Measurements from ENCODE around the gene PDZD2. TPM values are rescaled to one million over a fixed set of nuclear protein-coding genes. Genes with fewer than 3 reads are reported as not detected.

Gene PDZD2
- total RNA-seq, 1 donor from 2014 or later = 0.65 TPM

GRCh38 chr5:31886206-31886605 lies 247.3 kb downstream of the PDZD2 start:
- Mint-ChIP-seq H3K27ac (ENCODE audit: unreplicated experiment) (no peak overlapping the region), H3K9me3 (no peaks in the 10 kb centered on the region), H3K4me3 (no peak overlapping the region), H3K36me3 (ENCODE audit: low read depth) (no peaks in the 10 kb centered on the region), H3K4me1 (peaks cover 32% of the 10 kb centered on the region), H3K27me3 (ENCODE audit: low read depth) (peaks cover 6% of the 10 kb centered on the region)
- TF ChIP-seq, protein P1, sequence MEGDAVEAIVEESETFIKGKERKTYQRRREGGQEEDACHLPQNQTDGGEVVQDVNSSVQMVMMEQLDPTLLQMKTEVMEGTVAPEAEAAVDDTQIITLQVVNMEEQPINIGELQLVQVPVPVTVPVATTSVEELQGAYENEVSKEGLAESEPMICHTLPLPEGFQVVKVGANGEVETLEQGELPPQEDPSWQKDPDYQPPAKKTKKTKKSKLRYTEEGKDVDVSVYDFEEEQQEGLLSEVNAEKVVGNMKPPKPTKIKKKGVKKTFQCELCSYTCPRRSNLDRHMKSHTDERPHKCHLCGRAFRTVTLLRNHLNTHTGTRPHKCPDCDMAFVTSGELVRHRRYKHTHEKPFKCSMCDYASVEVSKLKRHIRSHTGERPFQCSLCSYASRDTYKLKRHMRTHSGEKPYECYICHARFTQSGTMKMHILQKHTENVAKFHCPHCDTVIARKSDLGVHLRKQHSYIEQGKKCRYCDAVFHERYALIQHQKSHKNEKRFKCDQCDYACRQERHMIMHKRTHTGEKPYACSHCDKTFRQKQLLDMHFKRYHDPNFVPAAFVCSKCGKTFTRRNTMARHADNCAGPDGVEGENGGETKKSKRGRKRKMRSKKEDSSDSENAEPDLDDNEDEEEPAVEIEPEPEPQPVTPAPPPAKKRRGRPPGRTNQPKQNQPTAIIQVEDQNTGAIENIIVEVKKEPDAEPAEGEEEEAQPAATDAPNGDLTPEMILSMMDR (conservative IDR thresholded peaks at IDR 0.05) = no peak
- DNase-seq (ENCODE audit: low read depth, low spot score) = no peak

GRCh38 chr5:31887556-31887955 lies 248.6 kb downstream of the PDZD2 start:
- H3K4me1 Mint-ChIP-seq = peaks cover 32% of the 10 kb centered on the region
- H3K27ac Mint-ChIP-seq (ENCODE audit: unreplicated experiment) = peak overlapping the region; percentile 51
- no peaks in the 10 kb centered on the region for H3K36me3 Mint-ChIP-seq (ENCODE audit: low read depth)
- TF ChIP-seq, protein P1 (conservative IDR thresholded peaks at IDR 0.05) = no peak
- peaks cover 6% of the 10 kb centered on the region for H3K27me3 Mint-ChIP-seq (ENCODE audit: low read depth)
- DNase-seq (ENCODE audit: low read depth, low spot score) = no peak
- no peaks in the 10 kb centered on the region for H3K9me3 Mint-ChIP-seq
- peak overlapping the region; percentile 44 for H3K4me3 Mint-ChIP-seq

DNA sequence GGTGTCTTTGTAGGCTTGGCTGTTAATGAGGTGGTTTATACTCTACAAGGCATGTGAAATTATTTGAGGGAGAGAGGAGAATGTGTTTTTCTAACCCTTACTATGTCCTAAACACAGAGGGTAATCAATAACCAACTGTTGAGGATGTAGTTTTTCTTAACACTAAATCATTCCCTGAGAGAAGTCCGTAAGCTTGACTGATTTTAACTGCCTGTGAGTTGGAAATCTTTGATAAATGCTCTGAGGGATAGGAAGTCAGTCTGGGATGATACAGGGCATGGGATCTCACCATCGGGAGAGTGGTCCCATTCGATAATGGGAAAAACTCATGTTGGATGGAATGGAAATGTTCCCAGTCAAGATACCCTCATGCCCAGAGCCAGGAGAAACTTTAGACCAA lies 249.6 kb downstream of the PDZD2 start:
- Mint-ChIP-seq H3K4me1 (peaks cover 32% of the 10 kb centered on the region), H3K27ac (ENCODE audit: unreplicated experiment) (no peak overlapping the region), H3K27me3 (ENCODE audit: low read depth) (peaks cover 6% of the 10 kb centered on the region), H3K9me3 (no peaks in the 10 kb centered on the region), H3K36me3 (ENCODE audit: low read depth) (no peaks in the 10 kb centered on the region), H3K4me3 (no peak overlapping the region)
- no peak for DNase-seq (ENCODE audit: low read depth, low spot score)
- TF ChIP-seq, protein P1 (conservative IDR thresholded peaks at IDR 0.05) = no peak

- Mint-ChIP-seq H3K4me3 (no peak overlapping the region), H3K4me1 (peaks cover 32% of the 10 kb centered on the region), H3K27me3 (ENCODE audit: low read depth) (peaks cover 6% of the 10 kb centered on the region), H3K27ac (ENCODE audit: unreplicated experiment) (no peak overlapping the region), H3K36me3 (ENCODE audit: low read depth) (no peaks in the 10 kb centered on the region), H3K9me3 (no peaks in the 10 kb centered on the region)
- no peak for DNase-seq (ENCODE audit: low read depth, low spot score)
- TF ChIP-seq, protein P1 (conservative IDR thresholded peaks at IDR 0.05) = no peak
Measured at GRCh38 chr5:31889001-31889561, 250.2 kb downstream of the PDZD2 start.

DNA sequence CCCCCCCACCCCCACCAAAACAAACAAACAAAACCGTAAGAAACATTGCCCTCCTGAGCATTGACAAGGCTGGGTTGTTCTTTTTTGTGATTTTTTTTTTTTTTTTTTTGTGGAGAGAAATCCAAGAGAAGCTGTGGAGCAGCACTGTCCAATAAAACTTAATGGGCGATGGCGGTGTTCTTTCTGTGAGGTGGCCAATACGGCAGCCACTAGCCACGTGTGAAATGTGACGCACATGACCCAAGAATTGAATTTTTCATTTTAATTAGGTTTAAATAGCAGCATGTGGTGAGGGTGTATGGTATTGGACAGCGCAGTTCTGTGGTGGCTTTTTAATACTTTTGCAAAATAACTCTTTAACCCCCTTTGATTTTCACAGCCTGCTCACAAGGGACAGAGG lies 251.1 kb downstream of the PDZD2 start:
- no peak overlapping the region for H3K27ac Mint-ChIP-seq (ENCODE audit: unreplicated experiment)
- peaks cover 6% of the 10 kb centered on the region for H3K27me3 Mint-ChIP-seq (ENCODE audit: low read depth)
- no peaks in the 10 kb centered on the region for H3K36me3 Mint-ChIP-seq (ENCODE audit: low read depth)
- TF ChIP-seq, protein P1 (conservative IDR thresholded peaks at IDR 0.05) = no peak
- DNase-seq (ENCODE audit: low read depth, low spot score) = no peak
- H3K4me1 Mint-ChIP-seq = peaks cover 32% of the 10 kb centered on the region
- H3K9me3 Mint-ChIP-seq = no peaks in the 10 kb centered on the region
- no peak overlapping the region for H3K4me3 Mint-ChIP-seq
